IMR-90 (cell line): ENCODE measurements around the gene FUT2. TPM values are rescaled to one million over a fixed set of nuclear protein-coding genes. Genes with fewer than 3 reads are reported as not detected.

Experiments
- ATAC-seq: fragments of 200-7000 bp; cut with Tn5 transposase; 2 replicates; pipeline ENCODE4 v1.9.1; 2020; ENCODE audit warnings: low read depth, mild to moderate bottlenecking, moderate library complexity
- BruUV-seq: library from RNA; stranded (reverse); fragments of 400-500 nt; replicated peaks from 2 replicates; lab custom pipeline; 2021; lab: Mats Ljungman, UMichigan
- CTCF ChIA-PET: fragments of 300-600 bp; formaldehyde crosslinking; extraction: SDS; loops from one replicate; lab custom pipeline; 2021; ENCODE audit warnings: antibody characterized with exemption; lab: Yijun Ruan, JAX
- POLR2A ChIA-PET: fragments of 300-600 bp; sonication (Branson Sonifier 250); formaldehyde crosslinking; loops from one replicate; lab custom pipeline; 2022; ENCODE audit warnings: antibody characterized with exemption; ENCODE audit not compliant: unreplicated experiment; lab: Charles Lee
- DNase-seq: peaks from one replicate; pipeline ENCODE4 v3.0.0; 2013
- H2AFZ ChIP-seq: replicated peaks from 2 replicates; pipeline ENCODE3; 2013; ENCODE audit warnings: low read length, mild to moderate bottlenecking; ENCODE audit not compliant: poor library complexity
- H2AK5ac ChIP-seq: 2 replicates; pipeline ENCODE4 v1.6.1; 2013; ENCODE audit warnings: low read depth, low read length, inconsistent platforms
- H2AK9ac ChIP-seq: replicated peaks from 2 replicates; pipeline ENCODE3; 2013; ENCODE audit warnings: mild to moderate bottlenecking, low read depth, low read length, moderate library complexity; ENCODE audit not compliant: poor library complexity
- H2BK120ac ChIP-seq: 2 replicates; pipeline ENCODE4 v1.6.1; 2013; ENCODE audit warnings: low read depth, low read length, inconsistent platforms
- H2BK15ac ChIP-seq: 3 replicates; pipeline ENCODE4 v1.6.1; 2013; ENCODE audit warnings: low read depth, low read length, inconsistent platforms
- H2BK20ac ChIP-seq: 2 replicates; pipeline ENCODE4 v1.6.1; 2013; ENCODE audit warnings: low read depth, mild to moderate bottlenecking, inconsistent platforms, low read length, moderate library complexity
- H2BK5ac ChIP-seq: 2 replicates; pipeline ENCODE4 v1.6.1; 2013; ENCODE audit warnings: mild to moderate bottlenecking, low read depth, low read length, inconsistent platforms; ENCODE audit not compliant: poor library complexity, severe bottlenecking
- H3K14ac ChIP-seq: replicated peaks from 2 replicates; pipeline ENCODE4 v1.6.1; 2013; ENCODE audit warnings: low read depth, low read length, inconsistent platforms
- H3K18ac ChIP-seq: 2 replicates; pipeline ENCODE4 v1.6.1; 2013; ENCODE audit warnings: low read depth, low read length, control low read depth
- H3K23ac ChIP-seq: 2 replicates; pipeline ENCODE4 v1.6.1; 2013; ENCODE audit warnings: low read depth, low read length, inconsistent platforms
- H3K27ac ChIP-seq: 2 replicates; pipeline ENCODE4 v1.5.1; 2013; ENCODE audit warnings: mild to moderate bottlenecking, control low read depth, low read length; ENCODE audit not compliant: insufficient read depth
- H3K27me3 ChIP-seq: 2 replicates; pipeline ENCODE4 v1.6.1; 2013; ENCODE audit warnings: low read length; ENCODE audit not compliant: control insufficient read depth, insufficient read depth
- H3K36me3 ChIP-seq: 2 replicates; pipeline ENCODE4 v1.6.1; 2013; ENCODE audit warnings: low read length, mixed read lengths; ENCODE audit not compliant: control insufficient read depth, insufficient read depth
- H3K4ac ChIP-seq: 2 replicates; pipeline ENCODE4 v1.6.1; 2013; ENCODE audit warnings: low read depth, low read length, inconsistent platforms
- H3K4me1 ChIP-seq: 2 replicates; pipeline ENCODE4 v1.6.1; 2013; ENCODE audit warnings: low read length, mixed read lengths; ENCODE audit not compliant: control insufficient read depth, insufficient read depth
- H3K4me2 ChIP-seq: 2 replicates; pipeline ENCODE4 v1.6.1; 2013; ENCODE audit warnings: low read depth, mild to moderate bottlenecking, control low read depth, low read length, moderate library complexity
- H3K4me3 ChIP-seq: 2 replicates; pipeline ENCODE4 v1.5.1; 2013; ENCODE audit warnings: low read depth, mild to moderate bottlenecking, control low read depth, low read length, moderate library complexity; ENCODE audit not compliant: insufficient read depth
- H3K56ac ChIP-seq: 2 replicates; pipeline ENCODE4 v1.6.1; 2013; ENCODE audit warnings: low read length, inconsistent platforms; ENCODE audit not compliant: insufficient read depth; ENCODE audit errors: extremely low read depth
- H3K79me1 ChIP-seq, 2 experiments: 2 replicates each; pipeline ENCODE4 v1.6.1; 2013; ENCODE audit warnings: low read length in 2 of 2, inconsistent platforms in 1 of 2, low read depth in 1 of 2
- H3K9ac ChIP-seq: 2 replicates; pipeline ENCODE4 v1.6.1; 2013; ENCODE audit warnings: low read depth, low read length, control low read depth
- H3K9me1 ChIP-seq: 2 replicates; pipeline ENCODE4 v1.6.1; 2013; ENCODE audit warnings: low read length, inconsistent platforms; ENCODE audit not compliant: insufficient read depth
- H3K9me3 ChIP-seq: 2 replicates; pipeline ENCODE4 v1.6.1; 2013; ENCODE audit warnings: low read length; ENCODE audit not compliant: control insufficient read depth, insufficient read depth
- H4K20me1 ChIP-seq: 2 replicates; pipeline ENCODE4 v1.6.1; 2013; ENCODE audit warnings: low read length, inconsistent platforms; ENCODE audit not compliant: insufficient read depth
- H4K5ac ChIP-seq: 2 replicates; pipeline ENCODE4 v1.6.1; 2013; ENCODE audit warnings: mild to moderate bottlenecking, low read depth, low read length, control low read depth
- H4K8ac ChIP-seq, 2 experiments: 2 replicates each; pipeline ENCODE4 v1.6.1; 2013; ENCODE audit warnings: low read depth in 2 of 2, low read length in 2 of 2, control low read depth in 1 of 2, inconsistent platforms in 1 of 2
- H4K91ac ChIP-seq: 2 replicates; pipeline ENCODE4 v1.6.1; 2013; ENCODE audit warnings: low read depth, low read length, inconsistent platforms; ENCODE audit not compliant: insufficient read depth
- CHD1 ChIP-seq: IDR thresholded peaks from 2 replicates; pipeline ENCODE4 v1.6.1; 2012; ENCODE audit warnings: low read depth, low read length, improper control_type of control experiment
- ELK1 ChIP-seq: fragments of 150-350 bp; IDR thresholded peaks from 2 replicates; pipeline ENCODE4 v1.6.1; 2016; ENCODE audit warnings: low read depth, mild to moderate bottlenecking, low read length, moderate library complexity, borderline replicate concordance
- MAFK ChIP-seq: IDR thresholded peaks from 2 replicates; pipeline ENCODE4 v1.6.1; 2012; ENCODE audit warnings: low read depth, low read length, improper control_type of control experiment
- MAZ ChIP-seq: IDR thresholded peaks from 2 replicates; pipeline ENCODE4 v1.6.1; 2012; ENCODE audit warnings: low read depth, mild to moderate bottlenecking, low read length, improper control_type of control experiment, moderate library complexity, borderline replicate concordance
- NFE2L2 ChIP-seq: fragments of 150-350 bp; IDR thresholded peaks from 2 replicates; pipeline ENCODE4 v1.6.1; 2016; ENCODE audit warnings: low read depth, mild to moderate bottlenecking, low read length
- POLR2A ChIP-seq: IDR thresholded peaks from 2 replicates; pipeline ENCODE4 v1.6.1; 2012; ENCODE audit warnings: mild to moderate bottlenecking, low read depth, low read length
- SMC3 ChIP-seq: fragments of 150-350 bp; IDR thresholded peaks from 2 replicates; pipeline ENCODE4 v1.6.1; 2016; ENCODE audit warnings: low read depth, mild to moderate bottlenecking, antibody characterized with exemption, low read length, moderate library complexity
- USF2 ChIP-seq: fragments of 150-350 bp; IDR thresholded peaks from 2 replicates; pipeline ENCODE4 v1.6.1; 2017; ENCODE audit warnings: mild to moderate bottlenecking, antibody characterized with exemption, low read length, low read depth
- WGBS, 2 experiments: methylation state at CpG; one replicate each; pipeline versions ENCODE4 v1.1.5 to v1.1.7; 2013; ENCODE audit warnings: missing lambda C conversion rate in 2 of 2; ENCODE audit not compliant: insufficient read length in 1 of 2; ENCODE audit errors: extremely low coverage in 2 of 2; 5-methylcytosine and 5-hydroxymethylcytosine counted together
- dilution Hi-C: fragments of 300-500 bp; cut with HindIII; formaldehyde crosslinking; loops from one replicate; pipeline ENCODE4 v1.14.3; 2018; ENCODE audit warnings: low sequenced_read_pairs; ENCODE audit not compliant: unreplicated experiment
- in situ Hi-C: fragments of 300-500 bp; cut with MboI; formaldehyde crosslinking; loops from 3 replicates; pipeline ENCODE4 v1.14.3; 2019; ENCODE audit warnings: low sequenced_read_pairs, inconsistent platforms, mixed read lengths
- intact Hi-C: fragments of 100-400 bp; cut with micrococcal nuclease; formaldehyde crosslinking; loops from 2 replicates; pipeline ENCODE4 v1.10.0; 2022
- polyA plus RNA-seq, 3 experiments: library from polyadenylated mRNA; depleted of rRNA; stranded (reverse); fragments of >200 nt; gene quantifications; 2 replicates each; pipeline ENCODE4 v1.2.3, GENCODE V29; 2012; ENCODE audit warnings: low replicate concordance in 1 of 3
- total RNA-seq: library from RNA; depleted of rRNA; stranded (reverse); fragments of >200 nt; gene quantifications from 2 replicates; pipeline ENCODE4 v1.2.3, GENCODE V29; 2012

The FUT2 gene
- total and polyA plus RNA-seq, 2 of the 4 experiments (the other 2 are of a cell fraction) = not detected

GRCh38 chr19:48658483-48658882 lies 37.3 kb upstream of the FUT2 start:
- no peak overlapping the region for H3K27ac ChIP-seq
- intact Hi-C loops = no loop called here
- peaks cover 3% of the 10 kb centered on the region for H3K4me1 ChIP-seq
- dilution Hi-C loops = no loop called here
- no peaks in the 10 kb centered on the region for H3K79me1 ChIP-seq
- H2BK15ac ChIP-seq = no peak overlapping the region
- no peak overlapping the region for H2AK9ac ChIP-seq
- H4K20me1 ChIP-seq = no peaks in the 10 kb centered on the region
- H2BK5ac ChIP-seq = no peak overlapping the region
- in situ Hi-C loops = no loop called here
- no peak overlapping the region for H4K91ac ChIP-seq
- no peak overlapping the region for H2BK120ac ChIP-seq
- no peaks in the 10 kb centered on the region for H3K27me3 ChIP-seq
- H3K4ac ChIP-seq = no peak overlapping the region
- TF ChIP-seq MAZ = no peak
- TF ChIP-seq NFE2L2 = no peak
- TF ChIP-seq MAFK = no peak
- TF ChIP-seq USF2 = no peak
- TF ChIP-seq POLR2A = no peak
- no peak for TF ChIP-seq SMC3
- no peak for TF ChIP-seq ELK1
- no peak for TF ChIP-seq CHD1
- peaks cover 3% of the 10 kb centered on the region; the same call in 1 of the 2 replicates for H3K9me1 ChIP-seq
- no TSS peak for BruUV-seq
- H3K14ac ChIP-seq = no peak overlapping the region
- H3K4me2 ChIP-seq = no peak overlapping the region
- H3K36me3 ChIP-seq = no peaks in the 10 kb centered on the region
- ChIA-PET POLR2A (no interaction called here), CTCF (no interaction called here)
- H4K5ac ChIP-seq = no peak overlapping the region
- H3K18ac ChIP-seq = no peak overlapping the region
- no peak overlapping the region for H2BK20ac ChIP-seq
- DNase-seq = no peak
- H3K4me3 ChIP-seq = no peak overlapping the region
- ATAC-seq = no peak
- H4K8ac ChIP-seq = no peak overlapping the region
- no peak overlapping the region for H3K56ac ChIP-seq
- H2AFZ ChIP-seq = no peak overlapping the region
- H3K9me3 ChIP-seq = no peaks in the 10 kb centered on the region
- no peak overlapping the region for H2AK5ac ChIP-seq
- no peak overlapping the region for H3K23ac ChIP-seq
- 100% methylated on average over 3 of the region's 6 CpGs; no CpG with 5 or more reads in 1 of the 2 experiments for WGBS, 2 experiments
- H3K9ac ChIP-seq = no peak overlapping the region
